Loucy (cell line): ENCODE results near the gene ZBTB18.

Source experiments
- EZH2phosphoT487 ChIP-seq: fragments of 200-600 bp; IDR thresholded peaks from 2 replicates; pipeline ENCODE4 v1.6.1; 2018; ENCODE audit warnings: antibody characterized with exemption, mild to moderate bottlenecking, moderate library complexity, borderline replicate concordance
- TF ChIP-seq, protein P1 (sequence below): fragments of 200-600 bp; sonication (generic); conservative IDR thresholded peaks from 2 replicates; pipeline ENCODE4 v1.5.1; 2014; ENCODE audit warnings: mild to moderate bottlenecking, antibody characterized with exemption, low read length

DNA sequence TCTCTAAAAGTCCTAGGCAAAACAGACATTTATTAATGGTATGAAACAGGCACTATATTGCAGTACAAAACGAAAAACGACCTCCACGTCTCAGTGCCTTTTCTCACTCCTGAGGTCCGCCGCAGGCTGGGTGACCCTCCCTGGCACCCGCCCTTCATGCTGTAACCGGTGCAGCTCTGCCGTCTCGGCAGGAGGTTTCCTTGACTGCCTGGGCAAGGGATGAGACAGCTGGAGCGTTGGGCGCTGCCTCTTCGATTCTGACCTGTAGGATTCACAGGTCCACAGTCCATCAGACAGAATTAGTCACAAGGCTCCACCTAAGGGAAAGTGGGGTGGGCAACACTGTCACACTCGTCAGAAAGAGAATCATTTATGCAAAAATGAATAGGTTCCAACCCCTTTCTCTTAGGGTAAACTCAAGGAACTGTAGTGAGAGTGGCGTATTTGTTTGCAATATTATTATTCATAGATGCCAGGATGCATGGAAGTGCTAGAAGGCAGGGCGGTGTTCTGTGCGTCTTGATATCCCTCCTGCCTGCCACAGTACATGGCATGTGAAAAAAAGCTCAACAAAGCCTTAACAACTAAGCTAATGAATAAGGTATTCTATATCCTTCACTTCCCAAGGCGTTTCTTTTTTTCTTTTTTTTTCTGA is 23.5 kb upstream of the ZBTB18 start:
- TF ChIP-seq, protein P1, sequence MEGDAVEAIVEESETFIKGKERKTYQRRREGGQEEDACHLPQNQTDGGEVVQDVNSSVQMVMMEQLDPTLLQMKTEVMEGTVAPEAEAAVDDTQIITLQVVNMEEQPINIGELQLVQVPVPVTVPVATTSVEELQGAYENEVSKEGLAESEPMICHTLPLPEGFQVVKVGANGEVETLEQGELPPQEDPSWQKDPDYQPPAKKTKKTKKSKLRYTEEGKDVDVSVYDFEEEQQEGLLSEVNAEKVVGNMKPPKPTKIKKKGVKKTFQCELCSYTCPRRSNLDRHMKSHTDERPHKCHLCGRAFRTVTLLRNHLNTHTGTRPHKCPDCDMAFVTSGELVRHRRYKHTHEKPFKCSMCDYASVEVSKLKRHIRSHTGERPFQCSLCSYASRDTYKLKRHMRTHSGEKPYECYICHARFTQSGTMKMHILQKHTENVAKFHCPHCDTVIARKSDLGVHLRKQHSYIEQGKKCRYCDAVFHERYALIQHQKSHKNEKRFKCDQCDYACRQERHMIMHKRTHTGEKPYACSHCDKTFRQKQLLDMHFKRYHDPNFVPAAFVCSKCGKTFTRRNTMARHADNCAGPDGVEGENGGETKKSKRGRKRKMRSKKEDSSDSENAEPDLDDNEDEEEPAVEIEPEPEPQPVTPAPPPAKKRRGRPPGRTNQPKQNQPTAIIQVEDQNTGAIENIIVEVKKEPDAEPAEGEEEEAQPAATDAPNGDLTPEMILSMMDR = no peak
- TF ChIP-seq EZH2phosphoT487 = no peak
